Hematopoietic multipotent progenitor cell treated with erythropoietin and hydrocortisone succinate and interleukin-3 and kit ligand, for 8 days (in vitro differentiated cells): ENCODE results near the gene NXNL2.

ENCODE experiments used
- DNase-seq: peaks from one replicate; pipeline ENCODE4 v3.0.0-alpha.2; 2015

NXNL2 gene

DNA sequence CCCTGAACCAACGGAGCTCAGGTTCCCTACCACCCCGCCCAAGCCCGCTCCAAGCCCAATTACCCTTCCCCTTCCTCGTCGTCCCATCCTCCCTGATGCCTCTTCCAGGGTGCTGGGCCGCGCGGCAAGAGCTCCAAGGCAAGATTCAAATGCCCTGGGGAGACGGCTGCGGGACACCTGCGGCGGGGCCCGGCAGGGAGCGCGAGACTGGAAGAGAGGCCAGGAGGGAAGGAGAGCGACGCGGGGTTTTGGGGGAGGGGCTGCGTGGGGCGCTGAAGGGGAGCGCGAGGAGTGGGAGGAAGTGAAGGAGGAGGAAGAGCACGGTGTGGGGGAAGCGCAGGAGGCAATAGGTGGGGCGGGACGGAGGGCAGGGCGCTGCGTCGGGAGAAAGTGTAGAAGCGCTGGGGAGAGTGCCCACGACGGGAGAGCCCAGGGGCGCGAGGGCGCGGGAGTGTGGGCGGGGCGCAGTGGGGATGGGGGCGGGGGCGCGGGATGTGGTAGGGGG, 975 bp upstream of the NXNL2 start:
- no peak for DNase-seq

DNA sequence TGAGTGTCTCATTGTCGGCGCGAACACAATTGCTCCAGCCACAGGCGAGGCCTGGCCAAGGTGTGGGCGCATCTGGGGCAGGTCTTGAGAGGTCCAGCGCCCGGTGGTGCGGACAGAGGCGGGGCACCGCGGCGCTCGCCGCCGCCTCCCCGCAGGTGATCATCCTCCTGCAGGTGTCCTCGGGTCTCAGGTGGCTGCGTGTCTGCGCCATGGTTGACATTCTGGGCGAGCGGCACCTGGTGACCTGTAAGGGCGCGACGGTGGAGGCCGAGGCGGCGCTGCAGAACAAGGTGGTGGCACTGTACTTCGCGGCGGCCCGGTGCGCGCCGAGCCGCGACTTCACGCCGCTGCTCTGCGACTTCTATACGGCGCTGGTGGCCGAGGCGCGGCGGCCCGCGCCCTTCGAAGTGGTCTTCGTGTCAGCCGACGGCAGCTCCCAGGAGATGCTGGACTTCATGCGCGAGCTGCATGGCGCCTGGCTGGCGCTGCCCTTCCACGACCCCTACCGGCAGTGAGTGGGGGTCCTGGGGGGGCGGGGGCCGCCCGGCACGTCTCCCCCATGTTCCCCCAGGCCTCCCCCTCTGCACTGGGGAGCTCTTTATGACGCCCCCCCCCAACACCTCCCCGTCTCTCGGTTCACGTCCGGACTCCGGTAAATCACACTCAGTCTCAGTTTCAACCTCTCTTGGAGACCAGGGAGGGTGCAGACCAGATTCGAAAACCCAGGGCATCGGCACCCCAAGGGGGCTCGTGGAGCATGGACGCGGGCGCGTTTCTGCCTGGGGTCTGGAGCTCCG, 446 bp downstream of the NXNL2 start:
- no peak for DNase-seq

DNA sequence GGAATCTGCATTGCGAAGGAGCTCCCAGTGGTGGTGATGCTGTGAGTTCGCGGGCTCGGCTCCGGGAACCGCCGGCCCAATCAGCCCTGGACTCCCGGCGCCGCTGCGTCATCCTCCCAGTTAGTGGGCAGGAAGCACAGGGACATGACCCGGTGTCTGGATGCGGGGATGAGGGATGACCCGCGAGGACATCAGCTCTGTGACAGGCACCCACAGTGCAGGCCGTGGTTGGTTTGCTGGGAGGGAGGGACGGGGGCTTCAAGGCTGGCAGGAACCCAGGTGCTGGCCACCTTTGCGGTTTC, 996 bp downstream of the NXNL2 start:
- no peak for DNase-seq

DNA sequence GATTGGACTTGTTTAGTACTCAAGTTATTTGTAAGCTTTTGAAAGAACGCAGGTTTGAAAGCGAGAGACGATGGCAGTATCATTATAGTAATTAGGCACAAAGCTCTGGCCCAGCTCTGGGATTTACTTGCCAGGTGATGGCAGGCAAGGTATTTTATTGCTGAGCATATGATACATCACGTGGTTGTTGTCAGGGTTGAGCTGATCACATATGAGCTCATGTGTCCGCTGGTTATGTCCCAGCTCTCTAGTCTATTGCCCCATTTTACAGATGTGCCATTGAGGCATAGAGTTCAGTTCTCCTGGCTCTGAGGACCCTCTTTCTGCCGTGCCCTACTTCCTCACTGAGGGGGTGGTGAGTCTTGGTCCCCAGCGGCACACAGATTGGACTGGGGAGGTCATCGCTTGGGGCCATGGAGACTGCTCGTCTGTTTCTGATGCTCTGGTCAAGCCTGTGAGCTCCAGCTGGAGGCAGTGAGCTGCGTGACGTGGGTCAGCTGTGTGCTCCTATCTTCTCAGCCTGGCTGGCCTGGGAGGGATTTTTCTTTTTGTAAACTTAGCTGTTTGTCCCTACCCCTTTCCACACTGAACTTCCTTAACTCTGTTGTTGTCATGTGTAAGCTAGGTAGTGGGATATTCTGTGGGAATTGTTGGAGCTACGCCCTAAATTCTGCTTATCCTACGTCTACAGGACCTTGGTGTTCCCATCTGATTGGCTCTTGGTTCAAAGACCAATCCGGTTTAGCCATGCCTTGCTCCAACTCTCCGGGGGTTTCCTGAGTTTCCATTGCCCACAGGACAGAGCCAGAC, 2.2 kb downstream of the NXNL2 start:
- DNase-seq: no peak

DNA sequence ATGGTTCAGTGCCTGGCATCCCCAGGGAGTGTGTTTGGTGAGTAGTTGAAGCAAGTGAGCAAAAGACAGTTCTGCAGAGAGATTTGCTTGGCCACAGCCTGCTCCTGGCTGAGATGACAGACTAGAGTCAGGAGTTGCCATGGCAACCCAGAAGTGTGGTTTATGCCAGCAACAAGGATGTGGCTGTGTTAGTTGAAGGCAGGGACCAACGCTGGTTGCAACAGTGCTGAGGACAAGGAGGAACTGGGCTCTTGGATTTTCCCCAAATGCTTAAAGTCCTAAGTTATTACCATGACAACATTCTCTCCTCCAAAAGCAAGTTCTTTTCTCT, 2.7 kb downstream of the NXNL2 start:
- DNase-seq: peak; percentile 20

DNA sequence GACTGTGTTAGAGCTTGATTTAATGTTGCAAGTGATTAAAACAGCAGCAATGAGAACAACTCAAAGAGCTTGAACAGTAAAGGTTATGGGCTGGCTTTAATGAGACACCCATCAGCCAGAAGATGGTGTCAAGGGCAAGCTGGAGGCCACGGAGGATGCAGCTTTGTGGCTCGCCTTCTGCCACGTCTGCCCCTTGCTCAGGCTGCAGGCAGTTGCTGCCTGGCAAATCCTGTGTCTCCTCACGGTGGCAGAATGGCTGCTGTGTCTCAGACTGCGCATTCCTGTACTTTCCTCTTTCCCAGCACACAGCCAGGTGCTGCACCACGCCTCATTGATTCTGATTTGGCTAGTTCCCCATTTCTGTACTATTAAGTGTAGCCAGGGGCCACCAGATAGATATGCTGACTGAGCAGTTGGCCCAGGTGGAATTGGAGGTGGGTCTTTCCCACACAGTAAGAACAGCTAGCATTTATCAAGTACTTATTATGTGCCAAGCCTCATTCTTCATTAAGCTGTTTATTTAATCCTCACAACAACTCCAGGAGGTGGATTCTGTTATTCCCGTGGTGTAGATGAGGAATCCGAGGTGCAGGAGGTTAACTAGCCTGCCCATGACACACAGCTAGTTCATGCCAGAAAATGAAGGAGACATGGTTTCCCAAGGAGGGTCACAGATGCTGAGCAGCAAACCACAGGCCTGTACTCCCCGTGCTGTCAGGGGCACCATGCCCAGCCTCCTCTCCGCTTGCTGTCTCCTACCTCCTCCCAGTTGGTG, 3.5 kb downstream of the NXNL2 start:
- DNase-seq: no peak

DNA sequence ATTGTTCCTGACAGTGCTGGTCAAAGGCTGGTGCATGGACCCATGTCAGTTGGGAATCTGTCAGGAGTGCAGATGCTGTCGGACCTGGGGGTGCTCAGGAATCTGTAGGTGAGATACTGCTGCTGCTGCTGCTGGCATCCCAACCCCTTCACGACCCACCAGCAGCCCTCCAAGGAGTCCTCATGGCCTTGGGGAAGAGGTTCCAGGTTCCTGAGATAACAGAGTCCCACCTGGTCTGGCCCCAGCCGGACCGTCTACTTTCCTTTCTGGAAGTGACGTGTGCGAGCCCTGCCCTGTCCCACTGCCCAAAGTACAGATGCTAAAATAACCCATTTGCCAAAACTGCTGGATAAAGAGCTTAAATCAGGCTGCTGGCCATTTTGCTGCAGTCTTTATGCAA, 4.3 kb downstream of the NXNL2 start:
- DNase-seq: no peak

DNA sequence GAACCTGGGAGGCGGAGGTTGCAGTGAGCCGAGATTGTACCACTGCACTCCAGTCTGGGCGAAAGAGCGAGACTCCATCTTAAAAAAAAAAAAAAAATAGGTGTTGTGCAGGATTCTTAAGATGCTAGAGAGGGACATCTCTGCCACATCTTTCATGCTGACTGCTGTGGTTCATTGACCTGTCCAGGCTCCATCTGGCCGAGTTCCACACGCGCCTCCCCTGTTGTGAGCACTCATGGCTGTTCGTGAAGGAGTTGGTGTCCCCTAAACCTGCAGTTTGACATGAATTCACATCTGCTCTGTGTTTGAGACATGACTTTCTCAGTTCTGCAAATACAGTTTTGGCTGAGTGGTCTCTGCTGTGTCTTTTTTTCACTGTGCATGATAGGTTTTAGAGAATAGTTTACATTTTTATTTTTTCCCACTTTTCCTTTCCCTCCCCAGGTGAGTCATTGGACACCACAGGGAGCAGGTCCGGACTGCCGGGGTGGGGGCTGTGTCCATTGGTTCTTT, 5.3 kb downstream of the NXNL2 start:
- no peak for DNase-seq

DNA sequence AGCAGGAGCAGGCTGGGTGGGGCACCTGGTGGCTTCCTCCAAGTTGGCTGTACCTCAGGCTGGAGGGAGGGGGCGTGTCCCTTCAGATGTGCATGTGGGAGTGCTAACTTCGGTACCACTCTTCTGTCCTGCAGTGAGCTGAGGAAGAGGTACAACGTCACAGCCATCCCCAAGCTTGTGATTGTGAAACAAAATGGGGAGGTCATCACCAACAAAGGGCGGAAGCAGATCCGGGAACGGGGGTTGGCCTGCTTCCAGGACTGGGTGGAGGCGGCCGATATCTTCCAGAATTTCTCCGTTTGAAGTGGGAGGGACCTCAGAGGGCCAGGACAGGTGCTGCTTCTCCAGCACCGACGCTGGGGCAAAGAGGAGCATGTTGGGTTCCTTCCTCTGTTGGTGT, 9.3 kb downstream of the NXNL2 start:
- no peak for DNase-seq

DNA sequence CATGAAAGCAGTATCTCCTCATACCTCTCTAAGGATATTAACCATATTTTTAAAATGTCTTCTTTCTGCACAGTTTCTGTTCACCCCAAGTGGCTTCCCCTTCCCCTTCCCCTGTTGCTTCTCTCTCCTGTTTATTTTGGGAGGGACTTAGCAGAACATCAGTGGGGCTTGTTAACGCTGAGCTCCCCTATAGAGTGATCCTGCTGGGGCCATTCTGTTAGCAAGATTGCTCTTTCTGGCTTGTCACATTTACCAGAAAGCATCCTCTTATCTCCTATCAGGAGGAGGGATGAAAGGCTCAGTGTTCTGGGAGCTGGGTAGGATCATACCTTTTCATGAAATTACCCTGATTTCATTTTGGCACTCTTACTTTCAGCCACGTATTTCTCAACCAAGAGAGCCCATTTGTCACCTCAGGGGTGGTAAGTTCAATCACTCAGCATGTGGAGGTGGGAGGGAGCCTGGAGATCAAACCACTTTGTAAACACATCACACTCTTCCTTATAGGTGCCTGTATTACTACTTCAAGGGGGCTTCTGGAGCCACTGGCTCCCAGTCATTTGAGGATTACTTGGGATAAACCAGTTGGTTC, 16.7 kb downstream of the NXNL2 start:
- no peak for DNase-seq

DNA sequence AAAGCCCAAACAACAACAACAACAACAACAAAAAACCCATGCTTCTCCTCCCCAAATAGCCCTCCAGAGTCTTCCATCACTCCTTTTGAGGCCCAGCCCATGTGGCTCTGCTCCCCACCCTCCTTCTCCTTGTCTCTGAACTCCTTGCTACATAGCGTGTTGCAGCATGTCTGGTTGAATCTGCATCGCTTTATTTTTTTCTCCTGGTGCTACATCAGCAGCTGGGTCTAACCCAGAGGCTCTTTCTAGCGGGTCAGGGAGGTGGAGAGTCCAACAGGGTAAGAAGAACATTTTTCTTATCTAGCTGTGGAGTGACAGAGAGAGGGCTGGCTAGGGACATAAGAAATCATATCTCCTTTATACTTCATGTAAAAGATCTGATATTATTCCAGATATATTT, 18.4 kb downstream of the NXNL2 start:
- DNase-seq: no peak

DNA sequence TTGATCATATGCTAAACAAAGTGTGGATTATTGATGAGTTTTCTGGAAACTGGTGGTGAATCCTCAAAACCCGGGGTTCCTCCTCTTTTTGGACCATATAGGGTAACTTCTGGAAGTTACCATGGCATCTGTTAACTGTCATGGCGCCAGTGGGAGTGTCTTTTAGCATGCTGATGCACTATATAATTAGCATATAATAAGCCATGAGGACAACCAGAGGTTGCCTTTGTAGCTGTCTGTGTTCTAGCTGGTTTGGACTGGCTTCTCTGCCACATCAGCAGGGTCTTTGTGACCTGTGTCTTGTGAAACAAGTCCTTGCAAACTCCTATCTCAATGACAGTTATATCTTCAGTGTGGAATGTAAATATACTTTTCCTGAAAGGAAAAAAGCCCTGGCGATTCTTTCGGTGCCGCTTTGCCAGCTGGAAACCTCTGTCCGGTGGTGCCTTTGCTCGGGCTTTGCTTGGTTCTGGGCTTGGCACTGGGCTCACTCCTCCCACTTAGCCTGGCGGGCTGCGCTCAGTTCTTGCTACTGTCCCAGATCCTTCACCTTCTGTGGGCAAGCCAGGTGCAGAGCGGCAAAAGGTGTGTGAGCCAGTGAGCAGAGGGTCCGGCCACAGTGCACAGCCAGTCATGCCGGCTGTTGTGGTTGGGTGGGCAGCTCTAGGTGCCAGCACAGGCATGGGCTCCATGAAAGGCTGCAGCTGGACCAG, 20.4 kb downstream of the NXNL2 start:
- DNase-seq: no peak

DNA sequence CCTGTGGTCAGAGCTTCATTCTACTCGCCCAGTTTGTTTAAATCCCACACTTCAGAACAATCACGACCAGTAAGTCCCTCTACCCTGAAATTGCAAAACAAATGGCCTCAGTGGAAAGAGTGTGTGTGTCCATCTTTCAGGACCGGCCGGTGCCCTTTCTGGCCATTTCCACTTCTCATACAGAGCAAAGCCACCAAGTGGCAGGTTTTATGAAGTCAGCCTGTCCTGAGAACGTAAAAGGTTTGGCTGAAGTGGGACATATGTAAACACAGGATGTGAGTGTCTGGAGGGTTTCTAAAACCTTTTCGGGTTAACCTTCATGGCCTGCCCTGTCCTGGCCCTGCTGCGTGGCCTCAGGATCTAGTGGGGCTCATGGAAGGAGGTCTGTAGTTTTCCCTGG, 24.7 kb downstream of the NXNL2 start:
- DNase-seq: no peak

DNA sequence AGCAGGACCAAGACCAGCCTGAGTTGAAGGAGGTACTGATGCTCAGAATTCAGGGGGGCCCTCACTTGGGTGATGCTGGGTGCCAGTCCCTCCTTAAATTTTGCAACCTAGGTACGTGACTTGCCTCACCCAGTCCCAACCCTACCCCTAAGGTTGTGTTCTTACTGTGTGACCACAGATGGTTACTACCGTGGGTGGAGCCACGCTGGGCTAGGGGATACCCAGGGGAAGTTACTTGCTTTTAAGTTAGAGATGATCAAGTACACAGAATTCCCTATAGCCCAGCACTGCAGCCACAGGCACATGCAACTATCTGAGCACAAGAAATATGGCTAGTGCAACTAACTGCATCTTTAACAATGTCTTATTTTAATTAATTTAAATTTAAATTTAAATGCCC, 32.9 kb downstream of the NXNL2 start:
- DNase-seq: no peak

DNA sequence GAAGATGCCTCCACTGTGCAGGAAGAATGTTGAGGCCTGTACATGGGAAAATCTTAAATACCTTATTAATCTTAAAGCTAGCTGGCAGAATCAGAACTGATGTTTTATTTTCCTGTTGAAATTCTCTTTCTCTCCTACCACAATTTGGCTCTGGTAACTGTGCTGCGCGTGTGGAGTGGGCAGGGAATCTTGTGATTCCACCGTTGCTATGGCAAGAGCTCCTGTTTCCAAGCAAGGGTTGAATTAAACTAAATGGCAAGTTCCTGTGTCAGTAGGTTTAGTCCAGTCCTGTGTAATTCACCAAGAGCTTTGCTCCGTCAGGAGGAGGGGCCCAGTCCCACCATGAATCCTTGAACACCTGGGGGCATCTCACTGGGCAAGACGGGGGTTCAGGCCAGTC, 36.4 kb downstream of the NXNL2 start:
- DNase-seq: no peak

DNA sequence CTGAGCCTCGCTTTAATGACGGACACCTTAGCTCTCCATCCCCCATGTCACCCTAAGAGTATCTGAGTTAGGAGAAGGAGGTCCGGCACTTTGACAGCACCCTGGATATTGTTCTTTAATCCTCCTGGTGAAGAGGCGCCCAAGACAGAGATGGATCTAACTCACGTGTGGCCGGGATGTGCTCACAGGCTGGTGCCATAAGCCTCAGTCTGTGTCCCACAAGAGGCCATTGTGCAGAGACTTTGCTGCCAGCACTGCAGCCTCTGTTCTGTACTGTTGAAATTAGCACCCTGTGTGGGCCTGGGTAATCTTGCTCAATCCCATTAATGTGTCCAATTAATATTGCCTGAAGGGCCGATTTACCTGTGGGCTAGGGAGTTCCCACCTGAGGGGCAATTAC, 37.7 kb downstream of the NXNL2 start:
- DNase-seq: no peak

DNA sequence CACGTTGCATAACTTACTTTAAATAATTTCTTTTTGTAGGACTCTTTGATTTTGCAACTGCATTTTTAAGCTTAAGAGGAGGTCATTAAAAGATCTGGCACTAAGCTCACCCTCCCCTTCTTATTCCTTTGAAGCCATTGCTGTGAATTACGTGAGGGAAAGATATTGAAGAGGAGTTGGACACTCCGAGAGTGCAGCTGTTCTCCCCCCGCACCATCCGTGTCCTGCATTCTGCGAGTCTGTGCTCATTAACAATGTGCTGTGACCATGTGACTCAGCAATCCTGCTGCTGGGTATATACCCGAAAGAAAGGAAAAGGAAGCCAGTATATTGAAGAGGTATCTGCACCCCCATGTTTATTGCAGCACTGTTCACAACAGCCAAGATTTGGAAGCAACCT, 40.0 kb downstream of the NXNL2 start:
- no peak for DNase-seq

DNA sequence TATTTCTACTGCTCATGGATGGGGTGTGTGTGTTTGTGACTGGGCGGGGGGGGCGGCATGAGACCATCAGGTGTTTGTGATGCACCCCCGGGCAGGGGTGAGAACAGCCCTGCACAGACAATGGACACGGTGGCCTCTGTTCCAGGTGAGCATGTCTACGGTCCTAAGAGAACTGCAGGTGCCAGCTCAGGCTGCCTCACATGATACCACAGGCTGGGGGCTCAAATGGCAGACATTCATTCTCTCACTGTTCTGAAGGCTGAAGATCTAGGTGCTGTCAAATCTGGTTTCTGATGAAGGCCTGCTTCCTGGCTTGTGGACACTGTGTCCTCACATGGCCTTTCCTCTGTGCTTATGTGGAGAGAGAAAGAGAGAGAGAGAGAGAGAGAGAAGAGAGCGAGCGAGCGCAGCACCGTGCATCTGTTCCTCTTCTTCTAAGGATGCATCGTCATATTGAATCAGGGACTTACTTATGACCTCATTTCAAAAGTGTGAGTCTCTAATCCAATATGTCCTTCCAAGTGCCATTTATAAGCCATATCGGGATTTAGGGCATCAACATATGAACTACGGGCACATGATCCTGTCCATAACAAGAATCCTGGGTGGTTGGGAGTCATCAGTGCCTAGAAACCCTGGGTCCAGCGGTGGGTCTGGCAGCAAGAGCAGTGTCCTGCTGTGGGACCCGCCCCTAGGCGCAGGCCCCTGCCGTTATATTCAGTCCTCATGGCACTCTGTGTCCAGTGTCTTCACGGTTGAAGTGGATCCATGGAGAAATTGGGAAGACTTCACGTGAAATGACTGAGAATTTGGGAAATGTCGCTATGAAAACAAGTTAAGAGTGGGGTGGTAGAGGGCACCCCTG, 42.5 kb downstream of the NXNL2 start:
- DNase-seq: no peak

DNA sequence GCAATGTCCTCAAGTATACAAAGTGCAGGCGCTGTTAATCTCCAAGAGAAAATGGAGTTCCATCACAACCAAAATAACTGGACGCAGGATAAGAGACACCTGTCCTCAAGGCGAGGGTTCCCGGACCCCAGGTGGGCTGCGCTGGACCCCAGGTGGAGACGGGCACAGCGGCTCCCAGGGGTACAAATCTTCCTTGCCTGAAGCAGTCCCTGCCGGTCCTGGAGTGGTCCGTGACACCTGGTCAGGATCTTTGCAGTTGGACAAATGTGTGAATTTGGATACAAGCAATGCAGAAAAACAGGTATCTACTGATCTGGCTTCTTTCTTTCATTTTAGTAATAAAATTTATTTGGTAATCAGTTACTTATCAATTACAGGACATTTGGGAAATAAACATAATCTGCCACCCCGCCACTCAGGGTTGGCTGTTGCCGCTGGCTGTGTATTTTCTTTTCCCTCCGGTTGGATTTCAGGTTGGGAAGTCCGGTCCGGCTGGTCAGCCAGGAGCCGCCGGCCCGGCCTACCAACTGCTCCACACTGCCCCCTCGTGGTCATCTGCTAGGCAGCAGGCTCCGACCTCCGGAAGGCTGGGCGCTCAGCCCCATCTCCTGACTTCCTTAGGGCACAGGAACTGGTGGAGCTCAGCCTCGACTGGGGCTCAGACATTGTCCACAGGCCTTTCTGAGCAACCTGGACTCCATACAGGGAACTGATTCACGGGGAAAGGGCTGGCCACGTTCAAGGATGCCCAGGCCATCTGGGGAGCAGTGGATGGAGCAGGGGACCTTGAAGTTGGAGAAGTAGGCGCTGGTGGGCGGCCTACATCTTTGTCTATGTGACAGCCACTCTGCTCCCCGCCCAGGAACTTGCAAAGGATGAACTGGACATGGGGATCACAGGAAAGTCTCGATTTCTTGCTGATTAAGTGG, 43.4 kb downstream of the NXNL2 start:
- DNase-seq: peak; percentile 55

DNA sequence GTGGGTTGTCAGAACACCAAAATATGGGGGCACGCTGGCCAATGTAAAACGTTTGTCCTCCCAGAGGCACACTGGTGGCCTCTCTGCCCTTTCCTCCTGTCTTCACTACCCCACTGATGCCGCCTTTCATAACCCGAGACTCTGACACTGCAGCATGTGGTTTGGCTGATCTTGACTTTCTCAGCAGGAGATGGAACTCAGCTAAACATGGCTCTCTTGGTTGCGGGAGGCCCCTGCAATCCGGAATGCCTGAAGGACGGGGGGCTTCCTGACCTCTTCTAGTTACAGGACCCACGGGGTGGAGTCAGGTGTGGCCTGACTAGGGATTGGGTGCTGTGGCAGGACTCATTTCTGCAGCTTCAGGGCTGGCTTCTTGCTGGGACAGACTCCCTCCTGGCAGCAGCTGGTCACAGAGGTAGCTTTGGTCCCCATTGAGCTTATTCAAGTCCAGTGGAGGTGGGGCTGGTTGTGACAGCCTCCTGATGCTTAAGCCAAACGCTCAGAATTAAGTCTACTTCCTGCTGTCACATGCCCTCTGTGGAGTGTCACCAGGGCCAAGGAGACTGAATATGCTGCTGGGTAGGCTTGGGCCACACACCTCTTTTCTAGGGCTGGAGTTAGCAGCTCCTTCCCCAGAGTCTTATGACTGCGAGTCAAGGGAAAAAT, 44.2 kb downstream of the NXNL2 start:
- DNase-seq: no peak
